HepG2 (cell line): ENCODE measurements around the gene ABCA2. TPM values are rescaled to one million over a fixed set of nuclear protein-coding genes. Genes with fewer than 3 reads are reported as not detected.

ENCODE experiments used
- ATAC-seq: fragments of 200-7000 bp; cut with Tn5 transposase; 3 replicates; pipeline ENCODE4 v1.9.1; 2020; ENCODE audit warnings: mild to moderate bottlenecking, moderate library complexity
- BruUV-seq: library from RNA; stranded (reverse); fragments of 400-500 nt; replicated peaks from 2 replicates; lab custom pipeline; 2021; lab: Mats Ljungman, UMichigan
- CTCF ChIA-PET: fragments of 300-600 bp; formaldehyde crosslinking; extraction: SDS; loops from one replicate; lab custom pipeline; 2021; ENCODE audit warnings: low total read pairs, inconsistent platforms, low intra/inter-chr PET ratio; lab: Yijun Ruan, JAX
- POLR2A ChIA-PET: fragments of 350-600 bp; sonication (Branson Sonifier 250); formaldehyde crosslinking; loops from one replicate; lab custom pipeline; 2020; ENCODE audit warnings: antibody characterized with exemption, inconsistent platforms; lab: Yijun Ruan, JAX
- DNase-seq: peaks from one replicate; pipeline ENCODE4 v3.0.0-alpha.2; 2015; ENCODE audit warnings: low spot score
- FAIRE-seq: peaks from 3 replicates; lab custom pipeline; 2011; peaks lifted over from hg19 to GRCh38; lab: Jason Lieb, UNC
- H2AFZ ChIP-seq: one replicate; pipeline ENCODE4 v1.6.1; 2011; ENCODE audit warnings: low read length, inconsistent platforms
- H3K27ac ChIP-seq: fragments of 300-600 bp; 3 replicates; pipeline ENCODE4 v1.8.0; 2011; ENCODE audit warnings: mixed run types, mild to moderate bottlenecking, mixed read lengths, low read length, inconsistent platforms; ENCODE audit not compliant: insufficient read depth; ENCODE audit errors: extremely low read length
- H3K27me3 ChIP-seq, 2 experiments: fragments of 200-600 bp in 1 of 2; 2 replicates in 1 of 2; 3 replicates in 1 of 2; pipeline versions ENCODE4 v1.6.0 to v1.8.0; 2011; ENCODE audit warnings: low read length in 2 of 2, mild to moderate bottlenecking in 2 of 2, moderate library complexity in 2 of 2, inconsistent platforms in 1 of 2; ENCODE audit not compliant: insufficient read depth in 2 of 2, control insufficient read depth in 1 of 2
- H3K36me3 ChIP-seq, 2 experiments: fragments of 200-600 bp in 1 of 2; replicated peaks in 1 of 2; 2 replicates in 1 of 2; 3 replicates in 1 of 2; pipeline versions ENCODE4 v1.5.1 to v1.8.0; 2011; ENCODE audit warnings: low read length in 2 of 2, inconsistent platforms in 1 of 2; ENCODE audit not compliant: insufficient read depth in 2 of 2, control insufficient read depth in 1 of 2
- H3K4me1 ChIP-seq: 2 replicates; pipeline ENCODE4 v1.5.1; 2012; ENCODE audit warnings: low read length, inconsistent platforms; ENCODE audit not compliant: insufficient read depth
- H3K4me2 ChIP-seq: 2 replicates; pipeline ENCODE4 v1.6.0; 2011; ENCODE audit warnings: low read depth, low read length, inconsistent platforms
- H3K4me3 ChIP-seq, 3 experiments: fragments of 200-600 bp in 1 of 3; sonication (generic), shearing (Covaris generic) in 1 of 3; replicated peaks in 1 of 3; 2 replicates each; pipeline ENCODE4 v1.5.1; 2011 to 2016; ENCODE audit warnings: low read length in 3 of 3, inconsistent platforms in 2 of 3, low read depth in 2 of 3, mild to moderate bottlenecking in 2 of 3, control low read depth in 1 of 3, mixed read lengths in 1 of 3; ENCODE audit not compliant: insufficient read depth in 1 of 3
- H3K79me2 ChIP-seq: one replicate; pipeline ENCODE4 v1.6.1; 2011; ENCODE audit warnings: low read length, inconsistent platforms; ENCODE audit not compliant: insufficient read depth
- H3K9ac ChIP-seq: 2 replicates; pipeline ENCODE4 v1.6.0; 2011; ENCODE audit warnings: mild to moderate bottlenecking, low read depth, low read length, inconsistent platforms; ENCODE audit not compliant: insufficient read depth
- H3K9me3 ChIP-seq: 2 replicates; pipeline ENCODE4 v1.5.1; 2012; ENCODE audit warnings: mild to moderate bottlenecking, low read length
- H4K20me1 ChIP-seq: 2 replicates; pipeline ENCODE4 v1.6.0; 2011; ENCODE audit warnings: inconsistent platforms, mild to moderate bottlenecking, low read length, moderate library complexity; ENCODE audit not compliant: insufficient read depth
- DRAP1 ChIP-seq: IDR thresholded peaks from 2 replicates; pipeline ENCODE4 v1.6.1; 2016; ENCODE audit warnings: missing genetic modification reagents, missing compliant biosample characterization
- GATAD1 ChIP-seq: IDR thresholded peaks from 2 replicates; pipeline ENCODE4 v1.6.1; 2016; ENCODE audit warnings: missing genetic modification reagents, missing compliant biosample characterization
- POLR2AphosphoS5 ChIP-seq: IDR thresholded peaks from 2 replicates; pipeline ENCODE4 v1.6.1; 2012; ENCODE audit warnings: low read depth, low read length
- SSRP1 ChIP-seq: IDR thresholded peaks from 2 replicates; pipeline ENCODE4 v1.6.1; 2016; ENCODE audit warnings: control low read depth
- ZBTB38 ChIP-seq: sonication (generic); formaldehyde crosslinking; IDR thresholded peaks from 2 replicates; pipeline ENCODE4 v1.5.1; 2020; ENCODE audit warnings: mild to moderate bottlenecking, missing genetic modification reagents
- ZFP1 ChIP-seq: IDR thresholded peaks from 2 replicates; pipeline ENCODE4 v1.6.1; 2016
- ZNF34 ChIP-seq: sonication (generic); formaldehyde crosslinking; IDR thresholded peaks from 2 replicates; pipeline ENCODE4 v1.4.0; 2020; ENCODE audit warnings: mild to moderate bottlenecking, missing genetic modification reagents, borderline replicate concordance
- ZNF546 ChIP-seq: sonication (generic); formaldehyde crosslinking; conservative IDR thresholded peaks from 2 replicates; pipeline ENCODE4 v1.8.1; 2023; ENCODE audit warnings: mild to moderate bottlenecking, missing genetic modification reagents
- WGBS: methylation state at CpG from one replicate; pipeline ENCODE4 v1.1.6; 2017; ENCODE audit warnings: low lambda C conversion rate; 5-methylcytosine and 5-hydroxymethylcytosine counted together
- in situ Hi-C: cut with HindIII; loops from 2 replicates; pipeline ENCODE4 v1.10.0; 2017; ENCODE audit warnings: low pct_unique_long_range_greater_than_20kb; ENCODE audit not compliant: extremely low pct_ligation_motif_present
- intact Hi-C: fragments of 100-400 bp; cut with micrococcal nuclease; formaldehyde crosslinking; loops from one replicate; pipeline ENCODE4 v1.10.0; 2022; ENCODE audit not compliant: unreplicated experiment
- polyA plus RNA-seq, 8 experiments: library from polyadenylated mRNA; depleted of rRNA in 3 of 8; stranded (reverse) in 7 of 8; unstranded in 1 of 8; fragments of >200 nt; fragmentation: Illumina TruSeq in 4 of 8; extraction: Trizol in 4 of 8; gene quantifications; 2 replicates each; pipeline versions ENCODE4 v1.2.1 to v1.2.3, GENCODE V29; 2011 to 2016; ENCODE audit warnings: low read depth in 4 of 8, missing spikeins in 1 of 8, mixed read lengths in 1 of 8; ENCODE audit not compliant: insufficient read depth in 1 of 8
- total RNA-seq, 5 experiments: library from RNA; depleted of rRNA; stranded (reverse); fragments of >200 nt; fragmentation: Illumina TruSeq; extraction: Trizol; gene quantifications; 2 replicates each; pipeline ENCODE4 v1.2.3, GENCODE V29; 2016; ENCODE audit warnings: low read depth in 1 of 5
- TF ChIP-seq, protein P1 (sequence below): sonication (generic); formaldehyde crosslinking; IDR thresholded peaks from 2 replicates; pipeline ENCODE4 v1.5.1; 2020; ENCODE audit warnings: mild to moderate bottlenecking, missing genetic modification reagents, borderline replicate concordance

ABCA2 gene
- total and polyA plus RNA-seq, 2 of the 13 experiments (the other 11 are each of a cell fraction or from before 2014, with no cell fraction given), result 2.9 to 19.2 TPM

- H2AFZ ChIP-seq, result no peak overlapping the region
- H3K27me3 ChIP-seq, result peaks cover 3 to 50% of the 10 kb centered on the region in 2 experiments; a peak in 3 of 5 replicates
- intact Hi-C loops, result no loop called here
- H3K27ac ChIP-seq, result no peak overlapping the region
- no peak overlapping the region for H3K9ac ChIP-seq
- FAIRE-seq, result no peak
- in situ Hi-C loops, result no loop called here
- H3K4me3 ChIP-seq, result no peak overlapping the region
- H3K4me1 ChIP-seq, result peaks cover 39% of the 10 kb centered on the region
- H3K9me3 ChIP-seq, result no peaks in the 10 kb centered on the region
- 51% methylated on average over 3 of the region's 9 CpGs for WGBS
- H3K36me3 ChIP-seq, result no peaks in the 10 kb centered on the region
- TF ChIP-seq ZNF34 (CRISPR knock-in tag) (no peak), SSRP1 (no peak), POLR2AphosphoS5 (no peak), ZFP1 (no peak), ZBTB38 (CRISPR knock-in tag) (no peak), ZNF546 (no peak), GATAD1 (CRISPR knock-in tag) (no peak), DRAP1 (CRISPR knock-in tag) (no peak)
- TF ChIP-seq, protein P1, sequence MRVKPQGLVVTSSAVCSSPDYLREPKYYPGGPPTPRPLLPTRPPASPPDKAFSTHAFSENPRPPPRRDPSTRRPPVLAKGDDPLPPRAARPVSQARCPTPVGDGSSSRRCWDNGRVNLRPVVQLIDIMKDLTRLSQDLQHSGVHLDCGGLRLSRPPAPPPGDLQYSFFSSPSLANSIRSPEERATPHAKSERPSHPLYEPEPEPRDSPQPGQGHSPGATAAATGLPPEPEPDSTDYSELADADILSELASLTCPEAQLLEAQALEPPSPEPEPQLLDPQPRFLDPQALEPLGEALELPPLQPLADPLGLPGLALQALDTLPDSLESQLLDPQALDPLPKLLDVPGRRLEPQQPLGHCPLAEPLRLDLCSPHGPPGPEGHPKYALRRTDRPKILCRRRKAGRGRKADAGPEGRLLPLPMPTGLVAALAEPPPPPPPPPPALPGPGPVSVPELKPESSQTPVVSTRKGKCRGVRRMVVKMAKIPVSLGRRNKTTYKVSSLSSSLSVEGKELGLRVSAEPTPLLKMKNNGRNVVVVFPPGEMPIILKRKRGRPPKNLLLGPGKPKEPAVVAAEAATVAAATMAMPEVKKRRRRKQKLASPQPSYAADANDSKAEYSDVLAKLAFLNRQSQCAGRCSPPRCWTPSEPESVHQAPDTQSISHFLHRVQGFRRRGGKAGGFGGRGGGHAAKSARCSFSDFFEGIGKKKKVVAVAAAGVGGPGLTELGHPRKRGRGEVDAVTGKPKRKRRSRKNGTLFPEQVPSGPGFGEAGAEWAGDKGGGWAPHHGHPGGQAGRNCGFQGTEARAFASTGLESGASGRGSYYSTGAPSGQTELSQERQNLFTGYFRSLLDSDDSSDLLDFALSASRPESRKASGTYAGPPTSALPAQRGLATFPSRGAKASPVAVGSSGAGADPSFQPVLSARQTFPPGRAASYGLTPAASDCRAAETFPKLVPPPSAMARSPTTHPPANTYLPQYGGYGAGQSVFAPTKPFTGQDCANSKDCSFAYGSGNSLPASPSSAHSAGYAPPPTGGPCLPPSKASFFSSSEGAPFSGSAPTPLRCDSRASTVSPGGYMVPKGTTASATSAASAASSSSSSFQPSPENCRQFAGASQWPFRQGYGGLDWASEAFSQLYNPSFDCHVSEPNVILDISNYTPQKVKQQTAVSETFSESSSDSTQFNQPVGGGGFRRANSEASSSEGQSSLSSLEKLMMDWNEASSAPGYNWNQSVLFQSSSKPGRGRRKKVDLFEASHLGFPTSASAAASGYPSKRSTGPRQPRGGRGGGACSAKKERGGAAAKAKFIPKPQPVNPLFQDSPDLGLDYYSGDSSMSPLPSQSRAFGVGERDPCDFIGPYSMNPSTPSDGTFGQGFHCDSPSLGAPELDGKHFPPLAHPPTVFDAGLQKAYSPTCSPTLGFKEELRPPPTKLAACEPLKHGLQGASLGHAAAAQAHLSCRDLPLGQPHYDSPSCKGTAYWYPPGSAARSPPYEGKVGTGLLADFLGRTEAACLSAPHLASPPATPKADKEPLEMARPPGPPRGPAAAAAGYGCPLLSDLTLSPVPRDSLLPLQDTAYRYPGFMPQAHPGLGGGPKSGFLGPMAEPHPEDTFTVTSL (CRISPR knock-in tag), result no peak
- no peaks in the 10 kb centered on the region for H4K20me1 ChIP-seq
- ATAC-seq, result no peak
- POLR2A ChIA-PET, result no interaction called here
- H3K4me2 ChIP-seq, result no peak overlapping the region
- no TSS peak for BruUV-seq
- H3K79me2 ChIP-seq, result no peaks in the 10 kb centered on the region
- DNase-seq, result no peak
- CTCF ChIA-PET, result no interaction called here
Observed at GRCh38 chr9:136983167-136983566, 44.9 kb downstream of the ABCA2 start.
